Measurements from ENCODE around the gene CD180.
"Not testable (repeated sequence)": the region's sequence is repeated elsewhere in the genome, so short reads cannot be mapped to it uniquely, and the experiment has no call there.

Gene CD180

DNA sequence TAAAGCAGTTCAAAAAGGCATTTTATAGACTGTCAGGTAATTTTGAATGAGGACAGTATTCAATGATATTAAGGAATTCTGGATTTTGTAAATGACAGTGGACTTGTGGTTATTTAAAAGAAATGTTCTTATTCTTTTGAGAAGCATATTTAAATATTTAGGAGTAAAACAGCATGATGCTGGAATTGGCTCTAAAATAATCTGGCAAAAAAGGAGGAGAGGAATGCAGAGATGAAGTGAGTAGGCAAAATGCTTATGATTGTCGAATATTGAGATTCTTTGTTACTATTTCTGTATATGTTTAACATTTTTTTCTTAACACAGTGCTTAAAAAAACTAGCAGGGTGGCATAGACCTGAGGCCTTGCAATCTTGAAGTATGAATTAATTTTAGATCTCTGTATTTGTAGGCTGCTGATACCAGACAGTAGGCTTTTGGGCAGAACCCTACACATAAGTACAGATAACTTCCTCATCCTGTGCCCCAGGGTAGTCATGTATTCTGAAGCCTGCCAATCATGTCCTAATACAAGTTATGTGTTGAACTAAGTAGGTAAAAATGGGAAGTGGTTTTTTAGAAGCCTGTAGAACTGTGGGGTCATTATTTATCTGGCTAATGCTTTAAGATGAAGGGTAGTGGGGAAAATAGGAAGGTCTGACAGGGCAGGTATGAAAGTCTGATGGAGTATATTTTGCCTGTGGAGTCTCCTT lies 9.4 kb downstream of the CD180 start:
- DNase-seq, result no peak

DNA sequence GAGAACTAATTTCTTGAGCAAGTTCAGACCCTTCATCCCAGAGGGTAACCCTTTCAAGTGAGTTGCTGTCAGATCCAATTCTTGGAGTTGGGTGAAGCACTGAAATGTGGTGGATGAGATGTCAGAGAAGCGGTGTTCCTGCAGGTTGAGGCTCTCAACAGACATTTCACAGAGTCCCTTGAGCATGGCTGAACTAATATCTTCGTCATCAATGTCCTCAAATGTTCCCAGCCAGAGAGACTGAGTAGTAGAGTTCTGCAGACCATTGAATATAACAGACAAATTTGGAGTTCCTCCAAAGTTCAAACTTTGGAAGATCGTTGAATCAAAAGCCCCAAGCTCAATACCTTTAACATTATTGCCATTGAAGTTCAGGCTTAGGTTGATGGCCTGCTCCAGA lies 12.7 kb downstream of the CD180 start:
- no peak for DNase-seq

DNA sequence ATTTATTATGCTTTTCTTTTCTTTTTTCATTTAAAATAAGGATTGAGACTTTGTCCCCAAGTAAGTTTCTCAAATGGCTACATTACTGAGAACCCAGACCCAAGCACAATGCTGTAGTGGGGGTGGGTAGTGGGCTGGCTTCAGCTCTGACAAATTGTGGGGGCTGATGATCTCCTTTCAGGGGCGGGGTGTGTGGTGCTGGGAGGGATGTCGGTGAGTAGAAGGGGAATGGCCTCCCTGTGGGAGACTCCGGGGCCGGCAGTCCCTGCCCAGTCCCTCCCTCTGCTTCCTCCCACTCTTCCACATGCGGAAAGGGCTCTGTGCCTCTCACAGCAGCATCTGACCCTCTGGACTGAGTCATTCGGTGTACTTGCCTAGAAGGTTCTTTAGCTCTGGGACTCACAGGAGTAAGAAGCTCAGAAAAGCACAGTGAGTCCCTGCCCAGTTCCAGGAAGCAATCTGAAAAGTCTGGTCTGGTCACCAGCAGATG lies 14.3 kb downstream of the CD180 start:
- no peak for DNase-seq

DNA sequence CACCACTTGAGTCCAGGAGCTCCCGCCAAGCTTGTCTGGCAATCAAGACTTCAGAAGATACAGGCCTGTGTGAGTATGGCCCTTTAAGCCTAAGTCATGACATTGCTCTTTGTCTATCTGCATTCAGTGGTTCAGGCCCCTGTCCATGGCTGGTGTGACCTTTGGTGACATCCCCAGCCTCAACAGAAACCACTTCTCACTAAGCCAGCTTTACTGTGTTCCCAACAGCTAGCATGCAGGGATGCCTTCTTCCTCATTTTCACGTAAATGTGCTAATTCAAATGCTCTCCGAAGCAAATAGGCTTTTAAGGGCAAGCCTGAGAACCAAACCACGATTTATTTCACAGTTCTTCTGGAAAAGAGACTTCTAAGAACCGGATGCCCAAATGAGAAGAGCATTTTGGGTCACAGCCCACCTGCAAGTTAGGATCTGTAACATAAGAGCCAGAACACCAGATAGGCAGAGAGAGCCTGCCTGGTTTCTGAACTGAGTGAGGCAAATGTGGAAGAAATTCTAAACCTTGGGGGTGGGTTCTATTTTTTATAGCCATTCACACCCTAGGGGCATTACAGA lies 14.9 kb downstream of the CD180 start:
- no peak for DNase-seq

DNA sequence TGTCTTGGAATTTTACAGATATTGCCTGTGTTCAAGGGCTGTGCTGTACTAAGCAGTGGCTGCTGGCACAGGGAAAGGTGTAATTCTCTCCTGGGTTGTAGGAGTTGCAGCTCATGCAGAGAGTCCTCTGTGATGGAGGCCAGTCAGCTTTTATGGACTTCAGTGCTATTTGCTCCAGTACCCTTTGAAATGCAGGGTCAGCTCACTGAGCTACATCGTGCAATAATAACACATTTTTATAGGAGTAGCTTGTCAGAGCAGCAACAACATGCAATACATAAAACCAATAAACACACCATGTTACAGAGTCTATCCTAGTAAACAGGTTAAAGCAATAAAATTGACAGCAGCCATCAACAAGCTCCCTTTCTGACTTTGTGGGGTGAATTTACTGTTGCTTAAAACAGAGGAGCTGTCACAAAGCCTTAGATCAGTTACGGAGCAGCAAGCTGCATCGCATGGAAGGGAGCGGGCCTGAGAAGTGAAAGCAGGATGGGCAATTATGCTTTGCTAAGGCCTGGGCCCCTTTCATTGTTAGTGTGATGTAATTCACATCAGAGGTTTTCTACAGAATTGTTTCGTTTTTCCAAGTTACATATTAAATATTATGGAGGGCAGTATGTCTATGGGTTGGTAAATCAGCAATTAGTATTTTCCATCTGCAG lies 16.8 kb downstream of the CD180 start:
- DNase-seq, result no peak

DNA sequence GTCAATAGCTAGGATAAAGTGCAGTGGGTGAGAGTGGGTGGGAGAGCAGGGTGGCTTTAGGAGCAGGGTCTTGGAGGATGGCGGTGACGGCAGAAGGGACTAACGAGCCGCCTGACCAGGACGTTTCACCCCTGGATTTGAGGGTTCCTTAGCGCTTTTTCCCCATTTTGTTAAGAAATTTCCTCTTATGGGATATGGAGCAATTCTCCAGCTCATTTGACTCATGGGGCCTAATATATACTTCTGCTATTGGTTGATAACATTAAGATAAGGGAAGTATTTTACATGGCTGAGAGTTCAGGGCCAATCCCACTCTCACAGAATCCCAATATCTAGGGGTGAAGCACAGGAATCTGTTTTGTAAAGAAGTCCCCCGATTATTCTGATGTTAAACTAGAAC lies 17.6 kb downstream of the CD180 start:
- no peak for DNase-seq

DNA sequence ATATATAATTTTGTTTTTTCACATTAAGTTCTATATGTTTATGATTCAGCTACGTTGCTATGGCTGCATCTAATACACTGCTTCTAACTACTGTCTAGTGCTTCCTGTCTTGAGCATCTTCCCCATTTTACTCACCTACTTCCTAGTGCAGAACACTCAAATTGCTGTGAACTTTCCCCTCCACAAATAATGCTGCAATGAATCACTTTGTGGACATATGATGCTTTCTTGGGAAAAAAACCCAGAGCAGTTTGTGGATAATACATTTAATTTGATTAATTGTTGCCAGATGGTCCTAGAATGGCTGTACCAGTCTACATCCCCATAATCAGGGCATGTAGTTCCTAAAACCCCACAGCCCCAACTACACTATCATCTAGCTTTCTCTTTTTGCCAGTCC lies 18.5 kb downstream of the CD180 start:
- no peak for DNase-seq

DNA sequence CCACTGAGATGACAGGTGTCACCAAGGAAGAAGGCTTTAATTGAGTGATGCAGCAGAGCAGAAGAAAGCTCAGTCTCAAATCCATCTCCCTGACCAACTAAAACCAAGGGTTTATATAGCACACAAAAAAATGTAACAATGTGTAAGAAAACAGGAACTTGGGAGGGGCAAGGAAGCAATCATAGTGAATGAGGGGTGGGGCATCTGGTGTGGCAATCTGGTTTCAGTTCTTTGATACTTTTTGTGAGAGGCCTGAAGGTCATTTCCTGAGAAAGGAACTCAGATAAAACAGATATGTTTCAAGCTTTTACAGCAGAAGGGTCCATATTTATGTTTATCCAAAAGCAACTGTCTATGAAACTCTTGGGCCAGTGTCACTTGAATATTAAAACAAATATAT lies 19.7 kb downstream of the CD180 start:
- DNase-seq, result no peak

DNA sequence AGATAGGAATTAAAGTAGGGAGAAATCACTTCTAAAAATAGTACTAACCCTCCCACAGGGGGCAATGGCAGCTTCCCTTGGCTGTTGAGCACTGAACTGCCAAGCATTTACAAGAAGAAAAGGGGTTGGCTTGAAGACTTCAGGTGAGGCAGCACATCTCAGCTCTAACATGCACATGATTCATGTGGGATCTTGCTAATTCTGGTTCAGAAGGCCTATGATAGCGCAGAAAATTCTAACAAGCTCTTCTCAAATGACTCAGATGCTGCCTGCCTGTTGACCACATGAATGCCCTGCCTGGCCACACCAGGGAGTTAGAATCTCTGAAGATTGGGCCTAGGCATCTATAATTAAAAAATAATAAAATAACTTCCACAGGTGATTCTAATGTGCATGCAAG lies 22.6 kb downstream of the CD180 start:
- no peak for DNase-seq

DNA sequence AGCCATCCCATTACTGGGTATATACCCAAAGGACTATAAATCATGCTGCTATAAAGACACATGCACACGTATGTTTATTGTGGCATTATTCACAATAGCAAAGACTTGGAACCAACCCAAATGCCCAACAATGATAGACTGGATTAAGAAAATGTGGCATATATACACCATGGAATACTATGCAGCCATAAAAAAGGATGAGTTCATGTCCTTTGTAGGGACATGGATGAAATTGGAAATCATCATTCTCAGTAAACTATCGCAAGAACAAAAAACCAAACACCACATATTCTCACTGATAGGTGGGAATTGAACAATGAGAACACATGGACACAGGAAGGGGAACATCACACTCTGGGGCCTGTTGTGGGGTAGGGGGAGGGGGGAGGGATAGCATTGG lies 23.2 kb downstream of the CD180 start:
- not testable (repeated sequence) for DNase-seq

DNA sequence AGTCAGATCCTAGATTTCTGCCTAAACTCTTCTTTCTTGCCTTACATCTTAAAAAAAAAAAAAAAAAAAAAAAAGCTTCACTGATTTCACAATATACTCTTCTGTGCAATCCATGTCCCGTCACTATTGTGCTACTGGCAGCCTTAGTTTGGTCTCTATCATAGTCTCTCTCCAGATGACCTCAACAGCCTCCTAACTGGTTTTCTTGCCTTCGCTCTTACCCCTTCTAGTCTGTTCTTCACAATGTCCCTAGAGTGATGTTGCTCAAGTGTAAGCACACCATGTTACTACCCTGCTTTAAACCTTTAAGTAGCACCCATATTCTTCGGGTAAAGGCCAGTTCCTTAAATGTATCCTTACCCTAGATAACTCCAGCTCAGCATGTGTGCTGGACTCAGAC lies 25.8 kb downstream of the CD180 start:
- DNase-seq, result no peak

DNA sequence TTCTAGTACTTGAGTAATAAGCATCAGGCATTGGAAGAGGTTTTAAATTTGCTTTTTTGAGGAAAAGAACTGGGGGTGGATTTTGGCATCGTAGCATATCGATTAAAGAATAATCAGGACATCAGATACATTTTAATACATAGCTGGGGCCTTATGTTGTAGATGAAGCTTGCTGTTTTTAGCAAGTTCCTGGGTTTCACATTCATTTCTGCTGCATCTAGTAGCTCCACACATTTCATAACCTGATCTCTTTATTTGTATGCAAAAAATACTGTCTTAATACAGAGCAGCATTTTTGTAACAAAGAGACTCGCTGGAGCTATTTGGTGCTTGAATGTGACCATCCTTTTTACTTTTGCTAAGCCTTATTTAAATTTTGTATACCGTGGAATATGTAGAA lies 28.5 kb downstream of the CD180 start:
- DNase-seq, result no peak

DNA sequence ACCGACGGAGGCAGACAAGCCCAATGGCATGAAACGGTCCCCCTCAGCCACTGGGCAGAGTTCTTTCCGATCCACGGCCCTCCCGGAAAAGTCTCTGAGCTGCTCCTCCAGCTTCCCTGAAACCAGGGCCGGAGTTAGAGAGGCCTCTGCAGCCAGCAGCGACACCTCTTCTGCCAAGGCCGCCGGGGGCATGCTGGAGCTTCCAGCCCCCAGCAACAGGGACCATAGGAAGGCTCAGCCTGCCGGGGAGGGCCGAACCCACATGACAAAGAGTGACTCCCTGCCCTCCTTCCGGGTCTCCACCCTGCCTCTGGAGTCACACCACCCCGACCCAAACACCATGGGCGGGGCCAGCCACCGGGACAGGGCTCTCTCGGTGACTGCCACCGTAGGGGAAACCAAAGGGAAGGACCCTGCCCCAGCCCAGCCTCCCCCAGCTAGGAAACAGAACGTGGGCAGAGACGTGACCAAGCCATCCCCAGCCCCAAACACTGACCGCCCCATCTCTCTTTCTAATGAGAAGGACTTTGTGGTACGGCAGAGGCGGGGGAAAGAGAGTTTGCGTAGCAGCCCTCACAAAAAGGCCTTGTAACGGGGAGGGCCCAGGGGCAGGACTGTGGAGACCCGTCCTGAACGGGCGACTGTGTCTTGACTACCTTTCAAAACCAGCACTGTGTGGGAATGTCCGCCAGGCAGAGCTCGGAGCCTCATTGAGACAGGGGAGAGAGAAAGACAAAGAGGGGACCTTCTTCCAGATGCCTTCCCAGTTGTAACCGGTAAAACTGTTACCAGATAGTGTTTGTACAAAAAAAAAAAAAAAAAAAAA lies 29.9 kb downstream of the CD180 start:
- no peak for DNase-seq

DNA sequence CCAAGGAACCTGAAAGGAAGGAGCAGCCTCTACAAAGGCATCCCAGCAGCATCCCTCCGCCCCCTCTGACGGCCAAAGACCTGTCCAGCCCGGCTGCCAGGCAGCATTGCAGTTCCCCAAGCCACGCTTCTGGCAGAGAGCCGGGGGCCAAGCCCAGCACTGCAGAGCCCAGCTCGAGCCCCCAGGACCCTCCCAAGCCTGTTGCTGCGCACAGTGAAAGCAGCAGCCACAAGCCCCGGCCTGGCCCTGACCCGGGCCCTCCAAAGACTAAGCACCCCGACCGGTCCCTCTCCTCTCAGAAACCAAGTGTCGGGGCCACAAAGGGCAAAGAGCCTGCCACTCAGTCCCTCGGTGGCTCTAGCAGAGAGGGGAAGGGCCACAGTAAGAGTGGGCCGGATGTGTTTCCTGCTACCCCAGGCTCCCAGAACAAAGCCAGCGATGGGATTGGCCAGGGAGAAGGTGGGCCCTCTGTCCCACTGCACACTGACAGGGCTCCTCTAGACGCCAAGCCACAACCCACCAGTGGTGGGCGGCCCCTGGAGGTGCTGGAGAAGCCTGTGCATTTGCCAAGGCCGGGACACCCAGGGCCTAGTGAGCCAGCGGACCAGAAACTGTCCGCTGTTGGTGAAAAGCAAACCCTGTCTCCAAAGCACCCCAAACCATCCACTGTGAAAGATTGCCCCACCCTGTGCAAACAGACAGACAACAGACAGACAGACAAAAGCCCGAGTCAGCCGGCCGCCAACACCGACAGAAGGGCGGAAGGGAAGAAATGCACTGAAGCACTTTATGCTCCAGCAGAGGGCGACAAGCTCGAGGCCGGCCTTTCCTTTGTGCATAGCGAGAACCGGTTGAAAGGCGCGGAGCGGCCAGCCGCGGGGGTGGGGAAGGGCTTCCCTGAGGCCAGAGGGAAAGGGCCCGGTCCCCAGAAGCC lies 30.8 kb downstream of the CD180 start:
- DNase-seq, result no peak

DNA sequence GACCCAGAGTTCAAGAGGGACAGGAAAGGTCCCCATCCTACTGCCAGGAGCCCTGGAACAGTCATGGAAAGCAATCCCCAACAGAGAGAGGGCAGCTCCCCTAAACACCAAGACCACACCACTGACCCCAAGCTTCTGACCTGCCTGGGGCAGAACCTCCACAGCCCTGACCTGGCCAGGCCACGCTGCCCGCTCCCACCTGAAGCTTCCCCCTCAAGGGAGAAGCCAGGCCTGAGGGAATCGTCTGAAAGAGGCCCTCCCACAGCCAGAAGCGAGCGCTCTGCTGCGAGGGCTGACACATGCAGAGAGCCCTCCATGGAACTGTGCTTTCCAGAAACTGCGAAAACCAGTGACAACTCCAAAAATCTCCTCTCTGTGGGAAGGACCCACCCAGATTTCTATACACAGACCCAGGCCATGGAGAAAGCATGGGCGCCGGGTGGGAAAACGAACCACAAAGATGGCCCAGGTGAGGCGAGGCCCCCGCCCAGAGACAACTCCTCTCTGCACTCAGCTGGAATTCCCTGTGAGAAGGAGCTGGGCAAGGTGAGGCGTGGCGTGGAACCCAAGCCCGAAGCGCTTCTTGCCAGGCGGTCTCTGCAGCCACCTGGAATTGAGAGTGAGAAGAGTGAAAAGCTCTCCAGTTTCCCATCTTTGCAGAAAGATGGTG lies 31.6 kb downstream of the CD180 start:
- no peak for DNase-seq

DNA sequence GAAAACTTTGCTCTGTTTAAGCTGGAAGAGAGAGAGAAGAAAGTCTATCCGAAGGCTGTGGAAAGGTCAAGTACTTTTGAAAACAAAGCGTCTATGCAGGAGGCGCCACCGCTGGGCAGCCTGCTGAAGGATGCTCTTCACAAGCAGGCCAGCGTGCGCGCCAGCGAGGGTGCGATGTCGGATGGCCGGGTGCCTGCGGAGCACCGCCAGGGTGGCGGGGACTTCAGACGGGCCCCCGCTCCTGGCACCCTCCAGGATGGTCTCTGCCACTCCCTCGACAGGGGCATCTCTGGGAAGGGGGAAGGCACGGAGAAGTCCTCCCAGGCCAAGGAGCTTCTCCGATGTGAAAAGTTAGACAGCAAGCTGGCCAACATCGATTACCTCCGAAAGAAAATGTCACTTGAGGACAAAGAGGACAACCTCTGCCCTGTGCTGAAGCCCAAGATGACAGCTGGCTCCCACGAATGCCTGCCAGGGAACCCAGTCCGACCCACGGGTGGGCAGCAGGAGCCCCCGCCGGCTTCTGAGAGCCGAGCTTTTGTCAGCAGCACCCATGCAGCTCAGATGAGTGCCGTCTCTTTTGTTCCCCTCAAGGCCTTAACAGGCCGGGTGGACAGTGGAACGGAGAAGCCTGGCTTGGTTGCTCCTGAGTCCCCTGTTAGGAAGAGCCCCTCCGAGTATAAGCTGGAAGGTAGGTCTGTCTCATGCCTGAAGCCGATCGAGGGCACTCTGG lies 32.6 kb downstream of the CD180 start:
- DNase-seq, result no peak

DNA sequence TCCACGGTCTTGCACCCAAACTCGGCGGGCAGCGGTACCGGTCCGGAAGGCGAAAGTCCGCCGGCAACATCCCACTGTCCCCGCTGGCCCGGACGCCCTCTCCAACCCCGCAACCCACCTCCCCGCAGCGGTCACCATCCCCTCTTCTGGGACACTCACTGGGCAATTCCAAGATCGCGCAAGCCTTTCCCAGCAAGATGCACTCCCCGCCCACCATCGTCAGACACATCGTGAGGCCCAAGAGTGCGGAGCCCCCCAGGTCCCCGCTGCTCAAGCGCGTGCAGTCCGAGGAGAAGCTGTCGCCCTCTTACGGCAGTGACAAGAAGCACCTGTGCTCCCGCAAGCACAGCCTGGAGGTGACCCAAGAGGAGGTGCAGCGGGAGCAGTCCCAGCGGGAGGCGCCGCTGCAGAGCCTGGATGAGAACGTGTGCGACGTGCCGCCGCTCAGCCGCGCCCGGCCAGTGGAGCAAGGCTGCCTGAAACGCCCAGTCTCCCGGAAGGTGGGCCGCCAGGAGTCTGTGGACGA lies 33.3 kb downstream of the CD180 start:
- DNase-seq, result no peak

DNA sequence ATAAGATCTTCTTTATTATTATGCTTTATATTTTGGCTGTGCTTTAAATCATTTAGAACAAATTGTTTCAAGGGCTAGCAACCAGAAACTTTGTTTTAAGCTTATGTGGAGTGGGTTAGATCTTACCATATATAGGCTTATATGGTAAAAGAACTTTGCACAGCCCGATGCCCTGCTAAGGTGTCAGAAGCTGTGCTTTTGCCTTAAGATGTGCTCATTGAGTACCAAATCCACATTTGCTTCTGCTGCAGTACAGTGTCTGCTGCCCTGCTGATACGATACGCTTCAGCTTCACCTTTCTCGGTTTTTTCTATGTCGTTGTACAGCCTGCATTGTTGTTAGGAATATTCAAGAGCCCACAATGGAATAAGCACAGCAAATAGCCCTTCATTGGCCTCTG lies 34.8 kb downstream of the CD180 start:
- DNase-seq, result no peak

DNA sequence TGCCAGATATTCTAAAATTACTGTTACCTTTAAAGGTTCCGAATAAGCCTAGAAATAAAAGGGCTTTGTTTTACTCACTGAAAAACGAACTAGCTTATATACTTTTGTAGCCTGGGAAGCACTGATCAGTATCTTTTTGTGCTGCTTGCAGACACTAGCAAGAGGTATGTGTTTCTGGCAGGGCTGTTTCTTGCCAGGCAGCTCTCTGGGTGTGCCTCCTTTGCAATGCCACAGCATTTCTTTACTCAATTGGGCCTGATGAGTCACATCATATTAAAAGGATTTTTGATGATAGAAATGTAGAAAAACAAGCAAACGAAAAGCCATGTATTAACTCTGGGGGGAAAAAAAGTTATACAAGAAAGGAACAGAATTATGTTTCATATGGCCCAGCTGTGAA lies 35.6 kb downstream of the CD180 start:
- DNase-seq, result no peak

DNA sequence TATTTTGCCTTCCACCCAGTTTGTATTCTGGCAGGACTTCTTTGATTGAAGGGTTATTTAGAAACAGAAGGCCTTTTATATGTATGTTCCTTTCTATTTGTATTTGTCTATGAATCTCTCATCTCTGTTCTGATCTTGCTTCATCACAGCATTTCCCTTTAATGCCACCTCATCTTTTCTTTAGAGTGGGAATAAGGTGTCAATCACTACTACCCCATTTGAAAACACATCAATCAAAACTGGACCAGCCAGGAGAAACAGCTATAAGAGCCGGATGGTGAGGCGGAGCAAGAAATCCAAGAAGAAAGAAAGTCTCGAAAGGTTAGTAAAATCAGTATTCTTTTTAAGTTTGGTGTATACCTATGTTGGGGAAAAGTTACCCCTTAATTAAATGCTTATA lies 36.3 kb downstream of the CD180 start:
- no peak for DNase-seq
